GM19463 (cell line): ENCODE measurements around the gene RER1.

Experiments
- ATAC-seq: cut with Tn5 transposase; IDR thresholded peaks from one replicate; pipeline ENCODE4 v1.9.1; 2021; ENCODE audit warnings: mild to moderate bottlenecking, moderate library complexity; ENCODE audit not compliant: unreplicated experiment

The RER1 gene

DNA sequence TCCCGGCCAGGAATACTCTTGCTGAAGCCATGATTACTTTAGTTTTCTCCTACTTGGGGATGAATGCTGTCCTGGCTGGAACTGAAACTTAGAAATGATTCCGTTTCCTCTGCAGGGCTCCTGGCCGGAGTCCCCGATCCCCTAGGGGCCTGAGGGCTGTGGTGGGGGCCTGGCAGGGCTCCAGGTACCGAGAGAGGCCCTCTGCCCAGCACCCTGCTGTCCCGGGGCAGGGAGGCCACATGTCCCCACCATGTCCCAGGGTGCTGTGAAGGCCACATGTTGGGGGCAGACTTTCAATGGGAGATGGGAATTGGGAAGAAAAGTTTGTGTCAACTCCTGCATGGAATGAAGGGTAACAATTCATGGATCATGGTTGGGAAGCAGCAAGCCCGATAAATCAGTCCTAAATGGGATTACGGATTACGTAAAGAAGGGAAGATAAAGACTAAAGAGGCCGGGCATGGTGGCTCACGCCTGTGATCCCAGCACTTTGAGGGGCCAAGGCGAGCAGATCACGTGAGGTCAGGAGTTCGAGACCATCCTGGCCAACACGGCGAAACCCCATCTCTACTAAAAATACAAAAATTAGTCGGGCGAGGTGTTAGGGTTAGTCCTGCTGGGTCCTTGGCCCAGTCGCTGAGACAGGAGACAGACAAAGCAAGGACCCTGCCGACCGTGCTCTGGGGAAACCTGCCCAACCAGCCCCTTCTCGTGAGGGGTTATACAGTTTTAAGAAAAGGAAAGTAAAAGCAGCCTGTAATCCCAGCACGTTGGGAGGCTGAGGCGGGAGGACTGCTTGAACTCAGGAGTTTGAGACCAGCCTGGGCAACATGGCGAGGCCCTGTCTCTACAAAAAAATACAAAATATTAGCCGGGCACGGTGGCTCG, 37.8 kb upstream of the RER1 start:
- ATAC-seq, result no peak

DNA sequence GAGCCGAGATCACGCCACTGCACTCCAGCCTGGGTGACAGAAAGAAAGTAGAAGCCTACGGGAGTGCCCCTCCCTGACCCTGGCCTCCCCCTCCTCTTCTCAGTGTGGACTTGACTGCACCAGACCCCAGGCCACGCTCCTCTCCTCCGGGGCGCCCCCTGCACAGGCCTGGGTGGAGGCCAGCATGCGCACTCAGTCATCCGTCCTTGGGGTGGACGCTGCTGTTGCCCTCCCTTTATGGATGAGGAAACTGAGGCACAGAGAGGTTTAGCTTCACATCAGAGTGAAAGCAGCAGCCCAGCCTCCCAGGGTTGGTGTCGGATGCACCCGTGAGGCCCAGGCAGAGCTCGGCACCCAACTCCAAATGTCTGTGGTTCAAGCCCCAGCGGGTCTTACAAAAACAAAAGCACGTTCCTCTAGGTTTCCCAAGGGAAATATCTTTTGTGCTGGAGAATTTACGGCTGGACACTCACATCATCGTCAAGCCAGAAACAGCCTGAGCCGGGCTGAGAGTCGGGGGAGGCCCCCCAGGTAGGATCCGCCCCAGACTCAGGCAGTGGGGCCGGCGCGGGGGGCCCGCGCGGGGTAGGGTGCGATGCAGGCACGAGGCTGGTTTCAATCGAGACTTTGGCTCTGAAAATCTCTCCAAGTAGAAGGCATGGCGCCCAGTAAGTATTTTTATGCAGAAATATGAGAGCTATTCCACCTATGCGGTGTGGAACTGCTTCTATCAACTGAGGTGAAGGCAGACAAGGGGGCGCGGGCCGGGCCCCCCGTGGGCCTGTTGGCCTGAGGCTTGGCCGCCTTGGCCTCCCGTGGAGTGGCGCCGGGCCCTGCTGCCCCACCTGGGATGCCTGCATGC, 36.9 kb upstream of the RER1 start:
- ATAC-seq, result no peak

DNA sequence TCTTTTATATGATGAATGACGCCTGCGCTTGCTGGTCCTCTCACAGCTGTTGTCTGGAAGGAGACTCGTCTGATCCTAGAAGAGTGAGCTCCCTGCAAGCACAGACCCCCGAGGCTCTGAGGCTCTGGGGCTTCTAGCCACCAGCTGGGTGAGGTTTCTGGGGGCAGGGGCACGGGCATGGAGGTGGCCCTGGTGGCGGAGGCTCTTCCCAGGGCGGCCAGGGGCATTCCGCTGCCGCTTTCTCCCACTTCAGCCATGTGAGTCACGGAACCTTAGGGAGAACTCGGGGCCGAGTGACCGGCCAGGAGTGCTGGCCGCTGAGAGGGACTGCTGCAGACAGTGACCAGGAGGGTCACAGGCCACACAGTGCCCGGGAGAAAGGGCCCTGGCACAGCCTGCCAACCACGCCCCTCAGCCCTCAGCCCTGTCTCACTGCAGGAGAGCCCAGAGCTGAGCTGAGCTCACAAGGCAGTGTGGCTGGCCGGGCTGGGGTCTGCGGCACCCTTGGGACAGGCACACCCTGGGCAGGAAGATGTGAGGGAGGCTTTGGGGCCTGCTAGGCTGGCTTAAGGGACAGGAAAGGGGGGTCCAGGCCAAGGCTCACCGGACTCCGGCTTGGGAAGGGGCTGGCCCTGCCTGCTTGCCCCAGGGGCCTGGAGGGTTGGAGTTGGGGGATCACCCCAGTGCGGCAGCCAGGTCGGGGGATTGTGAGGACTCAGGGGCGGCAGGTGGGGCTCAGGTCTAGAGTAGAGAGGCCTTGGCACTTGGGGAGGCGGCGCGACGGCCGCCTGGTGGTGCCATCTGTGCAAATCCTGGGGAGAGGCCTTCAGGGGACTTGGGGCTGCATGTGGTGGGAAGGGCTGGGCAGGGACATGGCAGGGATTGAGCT, 36.0 kb upstream of the RER1 start:
- ATAC-seq, result no peak

DNA sequence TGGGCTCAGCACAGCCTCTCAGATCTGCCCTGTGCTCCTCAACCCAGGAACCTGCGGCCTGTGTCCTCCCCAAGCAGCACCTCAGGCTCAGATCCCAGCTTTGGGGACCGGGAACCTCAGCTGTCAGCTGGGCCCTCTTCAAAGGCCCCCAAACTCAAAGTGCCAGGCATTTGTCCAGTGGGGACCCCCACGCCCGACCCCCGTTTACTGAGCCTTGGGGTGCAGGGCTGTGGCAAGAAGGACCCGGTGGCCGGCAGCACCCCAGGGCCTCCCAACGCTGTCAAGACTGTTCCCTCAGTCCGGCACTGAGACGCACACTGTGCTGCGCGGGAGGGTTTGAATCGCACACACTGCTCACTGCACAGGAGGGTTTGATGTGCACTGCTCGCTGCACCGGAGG, 35.2 kb upstream of the RER1 start:
- ATAC-seq, result no peak

DNA sequence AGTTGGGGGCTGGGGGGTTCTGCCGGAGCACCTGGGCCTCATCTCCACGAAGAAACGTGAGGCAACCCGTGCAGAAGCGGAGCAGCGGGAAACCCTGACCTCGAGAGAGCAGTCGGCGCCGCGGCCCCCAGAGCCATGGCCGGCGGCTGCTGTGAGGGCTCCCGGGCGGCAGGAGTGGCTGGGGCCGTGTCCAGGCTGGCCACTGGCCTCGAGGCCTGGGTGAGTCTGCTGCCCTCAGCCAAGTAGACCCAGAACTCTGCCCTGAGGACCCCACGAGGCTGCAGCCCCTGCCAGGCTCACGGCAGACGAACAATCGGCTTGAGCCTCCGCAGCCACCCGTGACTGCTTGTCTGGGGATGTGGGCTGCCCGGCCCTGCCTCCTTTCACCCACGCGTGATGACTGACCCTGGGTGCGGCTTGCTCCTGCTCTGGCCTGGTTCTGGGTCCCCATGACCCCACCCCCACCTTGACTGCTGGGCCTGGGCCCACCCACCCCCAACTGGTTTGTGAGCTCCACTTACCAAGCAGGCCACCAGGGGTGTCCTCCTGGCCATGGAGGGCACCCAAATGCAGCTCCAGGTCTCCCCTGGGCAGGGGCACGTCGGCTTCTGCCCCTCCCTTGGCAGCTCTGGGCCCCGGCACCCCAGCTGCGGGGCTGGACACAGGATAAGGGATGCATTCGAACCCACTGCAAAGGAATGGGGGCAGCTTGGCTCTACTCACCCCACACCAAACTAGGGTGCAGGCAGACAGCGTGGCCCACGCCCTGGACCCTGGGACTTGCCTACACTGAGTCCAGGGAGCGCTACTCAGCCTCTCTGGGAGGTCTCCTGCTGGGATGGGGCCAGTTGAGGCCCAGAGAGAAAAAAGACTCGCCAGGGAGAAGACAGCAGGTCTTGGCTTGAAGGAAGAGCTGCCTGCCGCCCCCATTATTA, 34.5 kb upstream of the RER1 start:
- no peak for ATAC-seq

DNA sequence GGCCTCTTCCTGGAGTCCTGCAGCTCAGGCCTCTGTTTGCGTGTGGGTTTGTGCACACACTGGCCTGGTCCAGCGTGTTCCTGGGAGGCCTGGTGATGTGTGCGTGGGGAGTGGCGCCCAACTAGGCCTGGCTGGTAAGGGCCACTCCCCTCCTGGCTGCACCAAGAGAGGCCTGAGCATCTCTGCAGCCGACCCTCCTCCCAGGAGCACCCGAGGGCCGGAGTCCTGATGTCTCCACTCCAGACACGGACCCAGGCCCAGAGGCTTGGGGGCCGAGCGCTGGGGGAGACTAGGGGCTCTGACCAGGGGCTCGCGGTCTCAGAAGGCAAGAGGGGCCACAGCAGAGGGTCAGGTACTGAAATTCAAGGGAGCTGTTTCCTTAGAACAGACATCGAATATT, 33.6 kb upstream of the RER1 start:
- ATAC-seq, result no peak

DNA sequence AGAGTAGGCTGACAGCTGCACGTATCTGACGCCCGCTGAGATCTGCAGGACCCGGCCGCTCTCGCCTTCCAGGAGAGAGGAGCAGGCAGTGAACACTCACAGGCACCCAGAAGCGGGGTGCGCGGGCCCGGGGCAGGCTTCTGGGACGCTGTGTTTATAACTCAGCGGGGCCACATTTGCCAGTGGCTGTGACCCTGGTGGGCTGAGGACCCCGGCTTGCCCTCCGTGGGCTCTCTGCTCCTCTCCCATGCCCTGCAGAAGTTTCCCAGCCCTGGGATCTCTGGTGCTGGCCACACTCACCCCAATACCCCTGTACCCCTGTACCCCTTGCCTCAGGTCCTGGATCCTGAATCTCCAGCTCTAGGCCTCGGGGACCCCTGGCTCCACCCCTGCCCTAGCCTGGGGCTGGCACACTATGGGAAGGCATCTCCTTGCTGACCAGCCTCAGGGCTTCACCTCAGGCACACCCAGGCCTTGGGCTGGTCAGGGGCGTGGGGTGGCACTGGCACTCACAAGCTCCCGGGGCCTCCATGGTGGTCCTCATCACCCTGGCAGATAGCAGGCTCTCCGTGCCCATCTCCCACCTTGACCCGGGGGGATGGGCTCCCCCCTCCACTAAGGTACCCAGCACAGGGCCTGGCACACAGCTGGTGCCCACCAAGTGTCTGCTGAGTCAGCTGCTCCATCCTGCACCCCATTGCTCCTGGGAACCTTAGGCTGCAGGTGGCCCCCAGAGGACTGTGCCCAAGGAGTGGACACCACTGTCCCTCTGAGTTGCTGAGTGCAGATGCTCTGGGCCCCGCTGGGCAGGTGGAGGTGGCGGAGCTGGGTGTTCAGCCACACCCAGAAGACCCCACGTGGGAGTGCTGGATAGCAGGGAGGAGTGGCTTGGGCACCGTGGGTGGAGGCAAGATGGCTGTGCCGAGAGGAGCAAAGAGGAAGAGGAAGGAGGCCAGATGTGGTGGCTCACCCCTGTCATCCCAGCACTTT, 32.7 kb upstream of the RER1 start:
- ATAC-seq, result no peak

DNA sequence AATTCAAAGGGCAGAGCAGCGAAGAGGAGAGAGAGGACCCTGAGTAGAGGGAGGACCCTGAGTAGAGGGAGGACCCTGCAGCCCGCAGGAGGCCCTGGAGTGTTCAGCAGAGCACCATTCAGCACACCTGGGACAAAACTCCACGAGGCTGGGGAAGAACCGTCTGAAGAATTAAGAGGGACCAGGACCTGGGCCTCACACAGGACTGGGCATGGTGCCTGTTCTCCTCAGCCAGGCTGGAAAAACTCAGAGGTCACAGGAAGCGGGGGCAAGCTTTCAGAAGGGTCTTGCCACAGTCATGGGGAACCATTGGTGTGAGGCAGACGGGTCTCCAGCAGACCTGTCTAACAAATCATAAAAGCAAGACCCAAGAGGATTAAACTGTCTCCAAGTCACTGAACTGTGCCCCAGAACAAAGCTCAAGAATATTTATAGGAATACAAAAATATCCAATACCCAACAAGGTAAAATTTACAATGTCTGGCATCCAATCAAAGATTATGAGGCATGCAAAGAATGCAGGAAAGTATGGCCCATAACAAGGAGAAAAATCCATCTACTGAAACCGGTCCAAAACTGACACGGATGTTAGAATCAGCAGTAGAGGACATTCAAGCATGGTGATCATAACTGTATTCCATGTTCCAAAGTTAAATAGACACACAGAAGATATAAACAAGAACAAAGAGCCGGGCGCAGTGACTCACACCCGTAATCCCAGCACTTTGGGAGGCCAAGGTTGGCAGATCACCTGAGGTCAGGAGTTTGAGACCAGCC, 30.9 kb upstream of the RER1 start:
- ATAC-seq, result no peak

DNA sequence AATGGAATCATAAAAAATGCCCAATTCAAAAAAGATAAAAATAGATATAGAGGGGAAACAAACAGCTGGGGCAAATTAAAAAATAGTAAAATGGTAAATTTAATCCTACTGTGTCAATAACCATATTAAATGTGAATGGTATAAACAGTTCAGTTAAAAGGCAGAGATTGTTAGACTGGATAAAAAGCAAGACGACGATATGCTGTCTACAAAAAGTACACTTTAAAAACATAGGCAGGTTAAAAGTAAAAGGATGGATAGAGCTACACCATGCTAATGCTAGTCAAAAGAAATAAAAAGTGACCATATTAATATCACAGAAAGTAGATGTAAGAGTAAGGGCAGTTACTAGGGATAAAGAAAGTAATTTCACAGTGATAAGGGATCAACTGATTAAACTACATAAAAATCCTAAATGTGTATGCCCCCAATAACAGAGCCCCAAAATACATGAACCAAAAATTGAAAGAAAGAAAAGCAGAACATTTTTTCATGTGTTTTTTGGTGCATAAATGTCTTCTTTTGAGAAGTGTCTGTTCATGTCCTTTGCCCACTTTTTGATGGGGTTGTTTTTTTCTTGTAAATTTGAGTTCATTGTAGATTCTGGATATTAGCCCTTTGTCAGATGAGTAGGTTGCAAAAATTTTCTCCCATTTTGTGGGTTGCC, 27.7 kb upstream of the RER1 start:
- ATAC-seq, result no peak

DNA sequence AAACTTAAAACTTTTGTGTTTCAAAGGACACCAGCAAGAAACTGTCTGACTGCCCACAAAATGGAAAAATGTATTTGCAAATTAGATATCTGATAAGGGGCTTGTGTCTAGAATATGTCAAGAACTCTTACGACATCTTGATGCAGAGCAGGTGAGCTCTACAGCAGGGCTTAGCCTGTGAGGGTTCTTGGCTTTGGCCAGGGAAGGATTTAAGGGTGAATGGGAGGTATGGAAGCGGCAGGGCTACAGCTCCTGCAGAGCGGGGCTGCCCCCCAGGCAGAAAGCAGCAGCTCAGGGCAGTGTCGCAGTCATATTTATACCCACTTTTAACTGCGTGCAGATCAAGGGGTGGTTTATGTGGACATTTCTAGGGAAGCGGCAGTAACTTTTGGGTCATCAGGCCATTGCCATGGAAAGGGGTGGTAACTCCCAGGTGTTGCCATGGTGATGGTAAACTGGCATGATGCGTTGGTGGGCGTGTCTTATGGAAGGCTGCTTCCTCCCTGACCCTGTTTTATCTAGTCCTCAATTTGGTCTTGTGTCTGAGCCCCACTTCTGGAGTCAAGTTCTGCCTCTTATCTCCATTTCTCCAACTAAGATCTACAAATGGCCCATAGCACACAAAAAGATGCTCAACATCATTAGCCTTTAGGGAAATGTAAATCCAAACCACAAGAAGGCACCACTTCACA, 23.4 kb upstream of the RER1 start:
- no peak for ATAC-seq

DNA sequence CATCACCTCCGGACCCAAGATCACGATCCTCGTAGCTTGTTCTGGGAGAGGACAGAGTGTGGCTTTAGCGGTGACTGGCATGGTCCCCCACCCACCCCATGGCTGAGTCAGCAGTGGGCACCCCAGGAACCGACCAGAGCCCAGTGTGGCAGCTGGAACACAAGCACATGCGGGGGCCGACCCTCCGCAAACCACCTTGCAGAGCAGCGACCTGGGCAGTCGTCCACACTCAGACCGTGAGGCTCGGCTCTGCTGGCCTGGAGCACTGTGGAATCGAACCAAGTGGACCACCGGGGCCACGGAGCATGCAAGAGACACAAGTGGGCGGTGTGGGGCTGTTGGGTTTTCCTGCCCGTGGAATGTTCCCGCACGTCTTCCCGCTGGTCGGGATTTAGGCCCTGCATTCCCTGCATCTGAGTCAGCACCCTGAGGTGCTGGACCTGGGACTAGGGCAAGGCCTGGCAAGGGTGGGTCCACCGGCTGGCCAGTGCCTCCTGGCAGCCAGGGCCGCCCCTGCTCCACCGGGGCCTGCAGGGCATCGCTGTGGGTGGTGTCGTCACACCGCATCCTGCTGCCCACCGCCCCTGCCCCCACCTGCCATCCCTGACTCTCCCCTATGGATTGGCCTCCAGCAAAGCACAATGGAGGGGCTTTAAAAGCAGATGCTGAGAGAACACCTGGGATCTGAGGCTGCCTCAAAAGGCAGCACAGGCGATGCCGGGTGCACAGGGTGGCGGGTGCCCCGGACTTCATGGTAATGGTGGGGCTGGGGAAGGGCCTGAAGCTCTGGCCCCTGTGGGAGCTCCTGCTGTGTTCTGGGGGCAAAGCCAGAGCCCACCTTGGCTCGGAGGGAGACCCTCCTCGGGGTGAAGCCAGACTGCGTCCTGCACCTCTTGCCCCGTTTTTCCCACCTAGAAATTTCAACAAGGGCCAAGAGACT, 18.8 kb upstream of the RER1 start:
- ATAC-seq, result no peak

DNA sequence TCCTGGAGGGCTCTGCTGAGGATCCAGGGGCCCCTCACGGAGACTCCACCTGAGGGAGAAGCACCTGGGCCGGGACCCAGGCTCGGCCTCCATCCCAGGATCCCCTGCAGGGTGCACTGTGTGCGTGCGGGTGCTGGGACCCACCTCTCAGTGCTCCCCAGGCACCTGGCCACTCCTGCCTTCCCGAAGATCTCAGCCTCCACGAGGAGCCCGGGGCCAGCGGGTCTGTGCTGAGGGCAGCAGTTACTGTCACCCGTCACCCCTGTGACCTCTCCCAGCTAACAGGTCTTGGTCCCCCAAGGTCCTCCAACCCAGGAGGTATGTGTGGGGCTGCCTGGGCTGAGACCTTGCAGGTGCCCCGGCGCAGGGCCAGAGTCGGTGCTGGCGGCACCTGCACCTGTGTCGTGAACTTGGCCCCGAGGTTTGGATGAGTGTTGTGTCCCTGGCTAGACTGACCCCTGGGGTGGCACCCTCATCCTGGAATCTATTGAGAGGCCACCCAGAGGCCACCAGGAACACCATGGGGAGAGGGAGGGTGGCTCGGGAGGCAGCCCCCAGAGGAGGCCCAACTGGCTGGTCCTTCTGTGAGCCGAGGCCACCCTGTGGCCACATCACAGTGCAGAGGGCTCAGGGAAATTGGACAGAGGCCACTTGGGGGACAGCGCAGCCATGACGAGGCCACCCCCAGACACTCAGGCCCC, 17.9 kb upstream of the RER1 start:
- no peak for ATAC-seq

DNA sequence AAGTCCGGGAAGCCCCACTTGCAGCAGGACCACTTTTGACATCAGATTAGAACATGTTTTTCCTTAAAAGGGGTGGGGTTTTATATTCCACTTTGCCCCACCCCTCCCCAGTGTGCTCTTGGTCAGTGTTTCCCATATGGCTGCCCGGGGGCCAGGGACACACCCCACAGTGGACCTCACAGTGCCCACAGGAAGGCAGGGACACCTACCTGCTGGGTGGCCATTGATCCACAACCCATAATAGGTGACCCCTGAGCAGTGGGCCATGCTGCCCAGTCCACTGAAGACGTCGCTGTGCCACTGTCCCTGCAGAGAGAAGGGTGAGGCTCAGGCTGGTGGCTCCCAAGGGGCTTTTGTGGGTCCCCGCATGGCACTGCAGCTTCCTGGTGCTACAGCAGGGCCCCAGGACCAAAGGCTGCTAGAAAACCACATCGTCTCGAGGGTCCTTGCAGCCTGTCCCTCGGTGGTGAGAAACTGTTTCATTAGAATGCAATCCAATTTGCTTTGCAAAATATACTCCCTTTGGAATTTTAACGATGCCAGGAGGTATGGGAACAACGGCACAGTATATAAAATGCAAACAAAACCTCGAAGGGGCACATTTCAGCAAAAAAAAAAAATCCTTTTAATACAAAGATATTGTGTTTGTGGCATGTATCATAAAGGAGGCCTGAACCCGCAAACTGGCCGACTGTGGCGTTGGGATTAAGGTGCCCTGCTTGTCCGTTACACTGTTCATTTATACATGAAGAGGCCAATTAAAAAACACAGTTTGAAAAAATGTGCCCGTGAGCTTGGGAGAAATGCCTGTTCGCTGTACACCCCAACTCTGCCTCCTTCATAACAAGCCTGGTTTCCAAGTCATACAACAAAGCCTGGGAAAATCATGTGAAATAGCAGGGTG, 17.1 kb upstream of the RER1 start:
- ATAC-seq, result no peak

DNA sequence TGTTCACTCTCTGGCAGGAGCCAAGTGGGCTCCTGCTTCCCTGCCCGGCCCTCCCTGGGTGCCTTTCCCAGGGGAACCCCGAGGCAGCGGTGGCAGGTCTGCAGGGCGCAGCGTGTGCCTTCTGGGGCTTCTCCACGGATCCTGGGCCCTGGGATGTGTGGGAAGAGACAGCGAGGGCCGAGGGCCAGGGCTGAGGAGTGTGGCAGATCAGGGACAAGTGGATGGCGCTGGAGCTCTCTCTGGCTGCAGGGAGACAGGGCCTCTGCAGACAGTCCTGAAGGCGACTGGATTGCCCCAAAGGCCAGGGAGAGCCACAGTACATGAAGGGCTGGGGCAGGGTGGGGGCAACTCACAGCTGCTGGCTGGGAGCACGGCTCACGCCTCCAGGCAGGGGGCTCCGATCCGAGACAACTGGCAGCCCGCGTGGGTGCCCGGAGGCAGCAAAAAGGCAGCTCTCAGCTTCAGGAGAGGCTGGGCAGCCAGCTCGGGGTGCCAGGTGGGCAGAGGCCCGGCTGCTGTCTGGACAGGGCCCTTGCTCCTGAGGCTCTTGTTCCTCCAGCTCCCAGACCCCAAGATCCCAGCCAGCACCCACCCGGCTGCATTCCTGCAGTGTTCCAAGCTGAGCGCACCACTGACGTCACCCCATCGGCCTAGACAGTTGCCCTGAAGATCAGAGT, 16.3 kb upstream of the RER1 start:
- no peak for ATAC-seq
